ENCODE data around the gene ATP2B2. TPM values are rescaled to one million over a fixed set of nuclear protein-coding genes. Genes with fewer than 3 reads are reported as not detected.

The ATP2B2 gene
- polyA plus RNA-seq, 3 donors = 0.41 to 0.74 (median 0.48) TPM

GRCh38 chr3:10495003-10495402 is 10.4 kb downstream of the ATP2B2 start:
- DNase-seq = no peak

- no peak for DNase-seq
These were observed 11.2 kb downstream of the ATP2B2 start for GRCh38 chr3:10494180-10494579.

GRCh38 chr3:10493202-10493589 is 12.2 kb downstream of the ATP2B2 start:
- DNase-seq = no peak

GRCh38 chr3:10492364-10493201 is 12.8 kb downstream of the ATP2B2 start:
- DNase-seq = no peak

GRCh38 chr3:10489746-10490483 is 15.5 kb downstream of the ATP2B2 start:
- DNase-seq = no peak

- no peak for DNase-seq
These were observed 17.3 kb downstream of the ATP2B2 start for GRCh38 chr3:10487988-10488633.

- DNase-seq = no peak
These were observed 19.6 kb downstream of the ATP2B2 start for GRCh38 chr3:10485806-10486205.

- no peak for DNase-seq
These were observed 20.0 kb downstream of the ATP2B2 start for GRCh38 chr3:10485380-10485779.

- no peak for DNase-seq
These were observed 20.7 kb downstream of the ATP2B2 start for GRCh38 chr3:10484709-10485108.

GRCh38 chr3:10483686-10484345 is 21.6 kb downstream of the ATP2B2 start:
- DNase-seq = no peak

- DNase-seq = no peak
These were observed 22.1 kb downstream of the ATP2B2 start for GRCh38 chr3:10483364-10483675.

GRCh38 chr3:10482631-10483363 is 22.6 kb downstream of the ATP2B2 start:
- no peak for DNase-seq

- DNase-seq = no peak
These were observed 24.5 kb downstream of the ATP2B2 start for GRCh38 chr3:10480871-10481378.

- DNase-seq = no peak
These were observed 26.1 kb downstream of the ATP2B2 start for GRCh38 chr3:10479311-10479710.

- no peak for DNase-seq
These were observed 29.4 kb downstream of the ATP2B2 start for GRCh38 chr3:10475983-10476382.

- no peak for DNase-seq
These were observed 30.5 kb downstream of the ATP2B2 start for GRCh38 chr3:10474847-10475246.

- no peak for DNase-seq
These were observed 31.1 kb downstream of the ATP2B2 start for GRCh38 chr3:10474275-10474646.

GRCh38 chr3:10473581-10474274 is 31.7 kb downstream of the ATP2B2 start:
- DNase-seq = no peak

- no peak for DNase-seq
These were observed 32.4 kb downstream of the ATP2B2 start for GRCh38 chr3:10472877-10473440.

GRCh38 chr3:10471054-10471688 is 34.2 kb downstream of the ATP2B2 start:
- DNase-seq = peak; percentile 79
